Colonic mucosa (tissue), 4 donors: ENCODE results near the gene XKR7. TPM values are rescaled to one million over a fixed set of nuclear protein-coding genes. Genes with fewer than 3 reads are reported as not detected.
"Not testable (repeated sequence)": the region's sequence is repeated elsewhere in the genome, so short reads cannot be mapped to it uniquely, and the experiment has no call there.

ENCODE experiments used
- DNase-seq: peaks from one replicate; pipeline ENCODE4 v3.0.0-alpha.2; 2020
- H3K27ac ChIP-seq: fragments of 200-600 bp; one replicate; pipeline ENCODE4 v1.8.0; 2021
- H3K27me3 ChIP-seq: fragments of 200-600 bp; one replicate; pipeline ENCODE4 v1.8.0; 2021
- H3K36me3 ChIP-seq: fragments of 200-600 bp; one replicate; pipeline ENCODE4 v1.8.0; 2021
- H3K4me1 ChIP-seq: fragments of 200-600 bp; one replicate; pipeline ENCODE4 v1.8.0; 2021; ENCODE audit warnings: mild to moderate bottlenecking
- H3K4me3 ChIP-seq: fragments of 200-600 bp; one replicate; pipeline ENCODE4 v1.8.0; 2021
- H3K9ac ChIP-seq, 2 donors: one replicate each; pipeline ENCODE4 v1.7.0; 2013; ENCODE audit warnings: control low read depth in 2 of 2, low read depth in 2 of 2, low read length in 2 of 2
- H3K9me3 ChIP-seq: fragments of 200-600 bp; one replicate; pipeline ENCODE4 v1.8.0; 2021
- intact Hi-C: fragments of 100-400 bp; cut with DNase I; formaldehyde crosslinking; loops from one replicate; pipeline ENCODE4 v1.14.1; 2022
- total RNA-seq, 2 donors: library from RNA; stranded (reverse); fragmentation: NEBNext Ultra II Directional in 1 of 2; extraction: Animal tissue kit (Norgen Biotek cat#: 25700) in 1 of 2; gene quantifications; one replicate each; pipeline ENCODE4 v1.2.1, GENCODE V29; 2021
- TF ChIP-seq, protein P1 (sequence below): fragments of 200-600 bp; IDR thresholded peaks from one replicate; pipeline ENCODE4 v1.8.0; 2022; ENCODE audit warnings: antibody characterized with exemption, mild to moderate bottlenecking
- donor health status: healthy.
- donor health status: DM: no; HTN: no; CAD: no.
- donor health status: DM: no; HTN: no; CAD: no.

The XKR7 gene
- total RNA-seq, 2 donors from 2014 or later = 0.07 to 0.16 TPM

- intact Hi-C loops = no loop called here
- H3K4me1 ChIP-seq = no peaks in the 10 kb centered on the region
- H3K9ac ChIP-seq = no peak overlapping the region
- no peaks in the 10 kb centered on the region for H3K27me3 ChIP-seq
- TF ChIP-seq, protein P1, sequence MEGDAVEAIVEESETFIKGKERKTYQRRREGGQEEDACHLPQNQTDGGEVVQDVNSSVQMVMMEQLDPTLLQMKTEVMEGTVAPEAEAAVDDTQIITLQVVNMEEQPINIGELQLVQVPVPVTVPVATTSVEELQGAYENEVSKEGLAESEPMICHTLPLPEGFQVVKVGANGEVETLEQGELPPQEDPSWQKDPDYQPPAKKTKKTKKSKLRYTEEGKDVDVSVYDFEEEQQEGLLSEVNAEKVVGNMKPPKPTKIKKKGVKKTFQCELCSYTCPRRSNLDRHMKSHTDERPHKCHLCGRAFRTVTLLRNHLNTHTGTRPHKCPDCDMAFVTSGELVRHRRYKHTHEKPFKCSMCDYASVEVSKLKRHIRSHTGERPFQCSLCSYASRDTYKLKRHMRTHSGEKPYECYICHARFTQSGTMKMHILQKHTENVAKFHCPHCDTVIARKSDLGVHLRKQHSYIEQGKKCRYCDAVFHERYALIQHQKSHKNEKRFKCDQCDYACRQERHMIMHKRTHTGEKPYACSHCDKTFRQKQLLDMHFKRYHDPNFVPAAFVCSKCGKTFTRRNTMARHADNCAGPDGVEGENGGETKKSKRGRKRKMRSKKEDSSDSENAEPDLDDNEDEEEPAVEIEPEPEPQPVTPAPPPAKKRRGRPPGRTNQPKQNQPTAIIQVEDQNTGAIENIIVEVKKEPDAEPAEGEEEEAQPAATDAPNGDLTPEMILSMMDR = no peak
- H3K4me3 ChIP-seq = no peak overlapping the region
- no peaks in the 10 kb centered on the region for H3K9me3 ChIP-seq
- no peak overlapping the region for H3K27ac ChIP-seq
- no peaks in the 10 kb centered on the region for H3K36me3 ChIP-seq
- DNase-seq = no peak
These were observed 41.5 kb upstream of the XKR7 start for GRCh38 chr20:31926493-31926892.

DNA sequence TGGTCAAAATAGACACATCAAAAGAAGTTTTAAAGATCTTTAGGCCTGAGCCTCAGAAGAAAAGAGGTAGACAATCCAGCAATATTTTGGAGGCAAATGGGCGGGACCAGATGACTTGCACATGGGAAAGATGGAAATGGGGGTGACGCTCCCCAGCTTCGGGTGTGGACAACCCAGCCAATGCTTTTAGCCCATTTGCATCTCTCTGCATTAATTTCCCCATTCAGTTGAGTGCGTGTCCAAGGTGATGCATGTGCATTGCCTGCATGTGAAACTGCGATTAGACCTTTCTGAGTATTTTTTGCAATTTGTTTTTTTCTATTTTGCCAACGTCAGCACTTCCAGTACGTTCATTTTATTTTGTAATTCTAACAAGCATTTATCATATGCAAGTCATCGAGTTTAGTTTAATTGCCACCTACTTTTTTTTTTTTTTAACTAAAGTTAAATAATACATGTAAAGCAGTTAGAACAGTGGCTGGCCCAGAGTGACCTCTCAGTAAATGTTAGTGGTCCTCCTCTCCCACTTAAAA, 40.3 kb upstream of the XKR7 start:
- H3K27me3 ChIP-seq = no peaks in the 10 kb centered on the region
- H3K9ac ChIP-seq = no peak overlapping the region
- no peaks in the 10 kb centered on the region for H3K9me3 ChIP-seq
- no peaks in the 10 kb centered on the region for H3K36me3 ChIP-seq
- no peak overlapping the region for H3K4me3 ChIP-seq
- TF ChIP-seq, protein P1 = no peak
- DNase-seq = no peak
- no peak overlapping the region for H3K27ac ChIP-seq
- H3K4me1 ChIP-seq = no peaks in the 10 kb centered on the region
- intact Hi-C loops = no loop called here

- intact Hi-C loops, H3K36me3 ChIP-seq, H3K9ac ChIP-seq, H3K9me3 ChIP-seq, DNase-seq, H3K27ac ChIP-seq, H3K27me3 ChIP-seq, H3K4me1 ChIP-seq, H3K4me3 ChIP-seq: not testable (repeated sequence)
These were observed 38.3 kb upstream of the XKR7 start for GRCh38 chr20:31929631-31930030.

GRCh38 chr20:31930779-31931178, 37.2 kb upstream of the XKR7 start:
- no peak overlapping the region for H3K9ac ChIP-seq
- intact Hi-C loops = no loop called here
- no peak for DNase-seq
- no peaks in the 10 kb centered on the region for H3K9me3 ChIP-seq
- no peaks in the 10 kb centered on the region for H3K36me3 ChIP-seq
- H3K4me3 ChIP-seq = no peak overlapping the region
- H3K4me1 ChIP-seq = no peaks in the 10 kb centered on the region
- no peak overlapping the region for H3K27ac ChIP-seq
- H3K27me3 ChIP-seq = no peaks in the 10 kb centered on the region
- TF ChIP-seq, protein P1 = no peak

- Histone ChIP-seq H3K4me3 (no peak overlapping the region), H3K4me1 (no peaks in the 10 kb centered on the region), H3K36me3 (no peaks in the 10 kb centered on the region), H3K27me3 (no peaks in the 10 kb centered on the region), H3K9me3 (no peaks in the 10 kb centered on the region), H3K9ac (no peak overlapping the region), H3K27ac (no peak overlapping the region)
- DNase-seq = no peak
- intact Hi-C loops = no loop called here
- TF ChIP-seq, protein P1 = no peak
These were observed 34.3 kb upstream of the XKR7 start for GRCh38 chr20:31933698-31934097.

DNA sequence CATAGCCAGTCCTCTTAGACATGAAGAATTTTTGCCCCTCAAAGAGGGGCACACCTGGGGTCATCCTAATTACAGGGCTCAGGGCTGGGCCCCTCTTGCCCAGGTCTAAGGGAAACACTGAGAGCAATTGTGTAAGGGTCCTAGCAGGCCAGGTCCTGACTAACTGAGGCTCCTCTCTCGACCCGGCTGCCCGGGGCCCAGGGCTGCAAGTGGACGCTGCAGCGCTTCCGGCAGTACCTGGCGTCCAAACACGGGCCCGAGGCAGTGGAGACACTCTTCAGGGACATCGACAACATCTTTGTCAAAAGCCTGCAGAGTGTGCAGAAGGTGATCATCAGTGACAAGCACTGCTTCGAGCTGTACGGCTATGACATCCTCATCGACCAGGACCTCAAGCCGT, 33.5 kb upstream of the XKR7 start:
- TF ChIP-seq, protein P1 = no peak
- Histone ChIP-seq H3K27me3 (no peaks in the 10 kb centered on the region), H3K9ac (no peak overlapping the region), H3K36me3 (no peaks in the 10 kb centered on the region), H3K27ac (no peak overlapping the region), H3K9me3 (no peaks in the 10 kb centered on the region), H3K4me3 (no peak overlapping the region), H3K4me1 (no peaks in the 10 kb centered on the region)
- intact Hi-C loops = no loop called here
- DNase-seq = no peak
